ENCODE results near the gene C1QBP. TPM values are rescaled to one million over a fixed set of nuclear protein-coding genes. Genes with fewer than 3 reads are reported as not detected.

Gene C1QBP
- total and polyA plus RNA-seq, 2 of the 4 experiments (the other 2 are of a cell fraction) = 172 to 173 TPM

DNA sequence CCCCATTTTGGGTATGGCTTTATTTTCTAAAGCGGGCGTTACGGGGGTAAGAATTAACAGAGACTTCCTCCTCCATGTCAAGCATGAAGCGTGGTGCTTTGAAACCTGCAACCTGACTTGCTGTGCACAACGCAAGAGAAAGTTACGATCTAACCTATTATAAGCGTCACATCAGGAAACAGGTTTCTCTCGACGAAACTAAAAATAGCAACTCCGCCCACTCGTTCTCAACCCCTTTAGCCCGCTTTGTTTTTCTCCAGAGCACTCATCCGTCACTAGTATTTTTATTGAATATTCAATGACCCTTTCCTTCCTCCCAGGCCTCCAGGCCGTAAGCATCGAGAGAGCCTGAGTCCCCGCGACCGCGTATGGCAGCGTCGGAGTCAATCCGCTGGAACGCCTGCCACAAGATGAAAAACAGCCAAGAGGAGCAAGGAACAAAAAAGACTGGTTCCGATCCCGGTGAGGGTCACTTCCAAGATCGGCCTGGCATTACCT, 20.0 kb downstream of the C1QBP start:
- Histone ChIP-seq H2AK5ac (ENCODE audit: low read depth, low read length) (peak overlapping the region; percentile 32; the same call in 1 of the 2 replicates), H4K8ac (ENCODE audit: low read depth in 2 of 2, low read length in 2 of 2) (peak overlapping the region; percentile 33 to 92; a peak in 3 of 4 replicates), H3K18ac (ENCODE audit: low read depth, low read length) (no peak overlapping the region), H3K14ac (replicated peaks; ENCODE audit: low read depth, low read length) (peak overlapping the region; percentile 8), H2BK5ac (ENCODE audit: low read depth, low read length, poor library complexity, severe bottlenecking) (peak overlapping the region; percentile 55), H3K27ac (ENCODE audit: insufficient read depth, low read length) (peak overlapping the region; percentile 80), H3K23ac (ENCODE audit: low read depth, low read length) (peak overlapping the region; percentile 97), H3K4ac (ENCODE audit: low read depth, low read length) (peak overlapping the region; percentile 92), H3K27me3 (ENCODE audit: control insufficient read depth, insufficient read depth, low read length) (no peaks in the 10 kb centered on the region), H3K9ac (ENCODE audit: low read depth, low read length) (peak overlapping the region; percentile 84), H3K79me1 (ENCODE audit: low read depth in 1 of 2, low read length in 2 of 2) (peaks cover 28 to 68% of the 10 kb centered on the region in 2 experiments), H3K56ac (ENCODE audit: extremely low read depth, insufficient read depth, low read length) (peak overlapping the region; percentile 68), H4K20me1 (ENCODE audit: insufficient read depth, low read length) (peaks cover 8% of the 10 kb centered on the region; the same call in 1 of the 2 replicates), H3K9me1 (ENCODE audit: insufficient read depth, low read length) (0 out of 2 replicates have a peak, but pooled peaks cover 8% of the 10 kb centered on the region), H2BK15ac (ENCODE audit: low read depth, low read length) (no peak overlapping the region), H3K9me3 (ENCODE audit: control insufficient read depth, insufficient read depth, low read length) (no peaks in the 10 kb centered on the region), H3K36me3 (ENCODE audit: control insufficient read depth, insufficient read depth, low read length) (peaks cover 9% of the 10 kb centered on the region), H3K4me3 (ENCODE audit: insufficient read depth, low read depth, low read length) (peak overlapping the region; percentile 76), H2AFZ (replicated peaks; ENCODE audit: low read length, poor library complexity) (peak overlapping the region; percentile 100), H2BK120ac (ENCODE audit: low read depth, low read length) (no peak overlapping the region; the same call in 1 of the 2 replicates), H2BK20ac (ENCODE audit: low read depth, low read length) (no peak overlapping the region), H2AK9ac (replicated peaks; ENCODE audit: low read depth, low read length, poor library complexity) (peak overlapping the region; percentile 45), H3K4me1 (ENCODE audit: control insufficient read depth, insufficient read depth, low read length) (peaks cover 4% of the 10 kb centered on the region), H4K5ac (ENCODE audit: low read depth, low read length) (no peak overlapping the region), H4K91ac (ENCODE audit: insufficient read depth, low read depth, low read length) (peak overlapping the region; percentile 64; the same call in 1 of the 2 replicates), H3K4me2 (ENCODE audit: low read depth, low read length) (peak overlapping the region; percentile 96)
- peak; percentile 7 for ATAC-seq (ENCODE audit: low read depth)
- BruUV-seq (replicated peaks) = TSS peak; percentile 72
- peak; percentile 39 for DNase-seq
- ChIA-PET CTCF (interaction anchor here (1.3 kb wide), 1 partner anchor 20 kb away, joined by 5 read pairs; the partner anchor contains the start of gene C1QBP), POLR2A (ENCODE audit: unreplicated experiment) (interaction anchor here (0.6 kb wide), 1 partner anchor 44 kb away, joined by 3 read pairs; no protein-coding TSS in a partner anchor)
- TF ChIP-seq MAFK (IDR thresholded peaks at IDR 0.05; ENCODE audit: low read depth, low read length) = no peak
- TF ChIP-seq CEBPB (IDR thresholded peaks at IDR 0.05; ENCODE audit: low read depth, low read length) = no peak
- in situ Hi-C loops (cut with MboI; ENCODE audit: low sequenced_read_pairs) (no loop called here), intact Hi-C loops (cut with micrococcal nuclease) (loop anchor here (1.0 to 10.0 kb wide), 2 partner anchors 134 to 170 kb away; partner anchors contain the start of gene RABEP1), dilution Hi-C loops (cut with HindIII; ENCODE audit: low sequenced_read_pairs, unreplicated experiment) (no loop called here)
- 0% methylated on average over 15 of the region's 26 CpGs; no CpG with 5 or more reads in 1 of the 2 experiments for WGBS, 2 experiments (ENCODE audit: extremely low coverage in 2 of 2, insufficient read length in 1 of 2)
